Measurements from ENCODE around the gene IFT52.

IFT52 gene

DNA sequence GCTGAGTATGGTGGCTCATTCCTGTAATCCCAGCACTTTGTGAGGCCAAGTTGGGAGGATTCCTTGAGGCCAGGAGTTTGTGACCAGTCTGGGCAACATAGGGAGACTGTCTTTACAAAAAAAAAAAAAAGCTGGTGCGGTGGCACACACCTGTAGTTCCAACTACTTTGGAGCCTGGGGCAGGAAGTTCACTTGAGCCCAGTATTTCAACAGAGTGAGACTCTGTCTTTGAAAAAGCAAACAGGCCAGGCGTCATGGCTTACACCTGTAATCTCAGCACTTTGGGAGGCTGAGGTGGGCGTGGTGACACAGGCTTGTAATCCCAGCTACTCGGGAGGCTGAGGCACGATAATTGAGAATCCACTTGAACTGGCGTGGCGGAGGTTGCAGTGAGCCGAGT lies 104.8 kb downstream of the IFT52 start:
- no peak for DNase-seq
